GM18951 (cell line): Measurements from ENCODE around the gene CCDC87.
"Not testable (repeated sequence)": the region's sequence is repeated elsewhere in the genome, so short reads cannot be mapped to it uniquely, and the experiment has no call there.

ENCODE experiments used
- POLR2A ChIP-seq: IDR thresholded peaks from 4 replicates; pipeline ENCODE4 v1.6.1; 2011; ENCODE audit warnings: mild to moderate bottlenecking; ENCODE audit not compliant: insufficient read length, insufficient read depth; ENCODE audit errors: extremely low read depth
- in situ Hi-C: fragments of 300-500 bp; cut with MboI; formaldehyde crosslinking; loops from one replicate; pipeline ENCODE4 v1.12.0; 2022; ENCODE audit warnings: low sequenced_read_pairs, mixed read lengths, inconsistent platforms; ENCODE audit not compliant: unreplicated experiment

CCDC87 gene, protein sequence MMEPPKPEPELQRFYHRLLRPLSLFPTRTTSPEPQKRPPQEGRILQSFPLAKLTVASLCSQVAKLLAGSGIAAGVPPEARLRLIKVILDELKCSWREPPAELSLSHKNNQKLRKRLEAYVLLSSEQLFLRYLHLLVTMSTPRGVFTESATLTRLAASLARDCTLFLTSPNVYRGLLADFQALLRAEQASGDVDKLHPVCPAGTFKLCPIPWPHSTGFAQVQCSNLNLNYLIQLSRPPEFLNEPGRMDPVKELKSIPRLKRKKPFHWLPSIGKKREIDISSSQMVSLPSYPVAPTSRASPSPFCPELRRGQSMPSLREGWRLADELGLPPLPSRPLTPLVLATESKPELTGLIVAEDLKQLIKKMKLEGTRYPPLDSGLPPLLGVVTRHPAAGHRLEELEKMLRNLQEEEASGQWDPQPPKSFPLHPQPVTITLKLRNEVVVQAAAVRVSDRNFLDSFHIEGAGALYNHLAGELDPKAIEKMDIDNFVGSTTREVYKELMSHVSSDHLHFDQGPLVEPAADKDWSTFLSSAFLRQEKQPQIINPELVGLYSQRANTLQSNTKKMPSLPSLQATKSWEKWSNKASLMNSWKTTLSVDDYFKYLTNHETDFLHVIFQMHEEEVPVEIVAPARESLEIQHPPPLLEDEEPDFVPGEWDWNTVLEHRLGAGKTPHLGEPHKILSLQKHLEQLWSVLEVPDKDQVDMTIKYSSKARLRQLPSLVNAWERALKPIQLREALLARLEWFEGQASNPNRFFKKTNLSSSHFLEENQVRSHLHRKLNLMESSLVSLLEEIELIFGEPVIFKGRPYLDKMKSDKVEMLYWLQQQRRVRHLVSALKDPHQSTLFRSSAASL

DNA sequence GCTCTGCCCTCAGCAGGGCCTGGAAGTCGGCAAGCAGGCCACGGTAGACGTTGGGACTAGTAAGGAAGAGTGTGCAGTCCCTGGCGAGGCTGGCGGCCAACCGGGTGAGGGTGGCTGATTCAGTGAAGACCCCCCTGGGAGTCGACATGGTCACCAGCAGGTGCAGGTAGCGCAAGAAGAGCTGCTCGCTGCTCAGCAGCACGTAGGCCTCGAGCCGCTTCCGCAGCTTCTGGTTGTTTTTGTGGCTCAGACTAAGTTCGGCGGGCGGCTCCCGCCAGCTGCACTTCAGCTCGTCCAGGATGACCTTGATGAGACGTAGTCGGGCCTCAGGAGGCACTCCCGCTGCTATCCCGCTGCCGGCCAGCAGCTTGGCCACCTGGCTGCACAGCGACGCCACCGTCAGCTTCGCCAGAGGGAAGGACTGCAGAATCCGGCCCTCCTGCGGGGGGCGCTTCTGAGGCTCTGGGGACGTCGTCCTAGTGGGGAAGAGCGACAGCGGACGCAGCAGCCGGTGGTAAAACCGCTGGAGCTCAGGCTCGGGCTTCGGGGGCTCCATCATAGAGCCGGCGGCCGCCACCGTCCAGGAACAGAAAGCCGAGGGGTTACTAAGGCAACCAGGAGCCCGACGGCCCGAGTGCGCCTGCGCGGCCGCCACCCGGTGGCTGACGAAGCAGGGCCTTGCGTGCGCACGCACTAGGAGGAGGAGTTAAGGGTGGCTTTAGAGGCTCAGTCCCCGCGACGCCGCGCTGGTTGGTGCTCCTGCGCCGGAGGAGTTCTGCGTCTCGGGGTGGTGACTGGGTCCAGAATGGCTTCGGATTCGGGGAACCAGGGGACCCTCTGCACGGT is at the start of gene CCDC87, which contains the start of gene CCS:
TSS of gene CCDC87 (minus strand) at position 607 of the 846 bp plus-strand sequence. CDS start at position 559, 48 bp downstream.
TSS of gene CCS (plus strand) at position 729 of the 846 bp plus-strand sequence. CDS start at position 806, 77 bp downstream.
- in situ Hi-C loops, result no loop called here

DNA sequence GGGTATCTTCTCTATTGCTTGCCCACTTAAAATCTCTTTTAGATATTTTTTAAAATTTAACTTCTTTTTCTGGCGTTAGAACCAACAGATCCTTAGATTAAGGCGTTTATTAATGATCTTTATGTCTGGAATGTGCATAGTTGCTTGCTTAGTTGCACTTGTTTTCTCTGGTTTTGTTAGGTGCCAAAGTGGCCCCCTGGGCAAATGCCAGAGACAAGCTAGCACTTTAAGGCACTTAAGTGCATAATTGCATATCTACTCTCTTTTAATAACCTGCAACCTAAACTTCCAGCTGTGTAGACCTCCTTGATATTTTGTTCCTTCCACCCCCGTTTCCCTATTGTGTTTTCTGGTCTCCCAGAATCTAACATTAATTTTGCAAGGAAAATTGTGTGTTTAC is 49.0 kb upstream of the CCDC87 start:
- TF ChIP-seq POLR2A, result no peak
- in situ Hi-C loops, result no loop called here

More for the DNA sequence above, at the start of gene CCDC87, which contains the start of gene CCS:
- TF ChIP-seq POLR2A, result peak; percentile 98

- in situ Hi-C loops, result not testable (repeated sequence)
These were observed 47.0 kb upstream of the CCDC87 start for GRCh38 chr11:66639814-66640340.

- in situ Hi-C loops, result no loop called here
- no peak for TF ChIP-seq POLR2A
These were observed 46.4 kb upstream of the CCDC87 start for GRCh38 chr11:66639066-66639813.

DNA sequence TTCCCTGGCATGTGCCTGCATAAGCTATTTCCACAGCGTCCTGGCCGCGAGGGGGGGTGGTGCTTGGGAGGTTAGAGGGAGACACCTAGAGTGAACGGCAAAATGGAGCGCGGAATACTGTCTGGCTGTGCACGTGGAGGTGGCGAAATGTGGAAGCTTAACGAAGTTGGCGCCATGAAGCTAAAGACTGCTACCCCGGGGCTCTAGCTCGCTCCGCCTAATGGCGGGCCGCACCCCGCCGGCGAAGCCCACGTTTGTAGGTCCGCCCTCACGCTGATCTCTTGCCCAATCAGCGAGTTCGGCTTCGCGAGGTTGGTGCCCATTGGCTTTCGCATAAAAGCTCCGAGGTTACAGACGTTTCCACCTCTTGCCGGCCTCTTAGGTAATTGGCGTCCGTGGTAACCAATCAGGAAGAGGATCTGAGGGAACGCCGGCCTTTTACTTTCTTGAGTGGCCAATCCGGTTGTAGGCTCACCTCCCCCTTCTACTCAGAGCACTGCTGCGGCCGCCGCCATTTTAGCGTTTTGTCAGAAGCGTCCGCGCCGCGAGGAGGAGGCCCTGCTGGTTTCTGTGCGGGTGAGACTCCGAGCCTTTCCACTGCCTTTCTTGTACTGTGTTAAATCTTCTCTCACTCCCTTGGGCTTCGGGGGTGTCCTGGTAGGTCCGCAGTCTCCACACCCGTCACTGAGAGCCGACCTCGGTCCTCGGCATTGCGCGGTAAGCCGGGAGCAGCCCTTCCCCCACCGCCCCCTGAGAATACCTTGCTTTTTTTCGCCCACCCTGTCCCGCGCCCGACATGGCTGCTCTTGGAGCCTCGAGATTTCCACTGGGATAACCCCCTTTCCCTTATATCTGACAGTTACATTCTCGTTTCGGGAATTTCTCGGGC is 45.6 kb upstream of the CCDC87 start, which contains the start of gene RBM4:
TSS of gene RBM4 (plus strand) at position 527 of the 889 bp plus-strand sequence. CDS start 1,009 bp downstream, outside the sequence.
- in situ Hi-C loops, result no loop called here
- peak; percentile 88 for TF ChIP-seq POLR2A

DNA sequence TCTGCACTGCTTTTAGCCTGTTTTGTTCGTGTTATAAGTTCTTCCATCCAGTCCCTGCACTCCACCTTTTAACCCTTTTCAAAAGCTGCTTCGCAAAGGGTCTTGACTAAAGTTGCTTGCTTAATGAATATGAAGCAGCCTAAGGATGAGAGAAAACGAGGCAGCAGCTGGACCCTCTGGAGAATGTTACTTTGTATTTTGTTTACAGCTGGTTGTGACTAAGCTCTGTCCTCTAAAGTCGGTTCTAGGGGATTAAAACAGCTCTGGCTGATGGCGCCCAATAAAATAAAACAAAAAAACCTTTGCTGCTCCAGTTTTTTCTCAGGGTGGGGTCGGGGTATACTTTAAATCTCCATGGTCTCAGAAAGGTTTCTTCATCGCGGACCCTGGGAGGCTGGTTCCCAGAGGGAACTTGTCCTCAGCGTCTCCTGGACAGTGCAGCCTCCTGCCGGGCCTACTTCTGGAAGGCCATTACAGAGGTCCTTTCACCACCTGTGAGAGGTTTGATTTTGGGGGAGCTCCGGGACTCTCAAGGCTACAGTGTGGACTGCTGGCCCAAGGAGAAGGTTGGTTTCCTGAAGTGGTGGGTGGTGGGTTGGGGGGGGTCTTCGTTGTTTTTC is 44.8 kb upstream of the CCDC87 start:
- in situ Hi-C loops, result no loop called here
- TF ChIP-seq POLR2A, result no peak

DNA sequence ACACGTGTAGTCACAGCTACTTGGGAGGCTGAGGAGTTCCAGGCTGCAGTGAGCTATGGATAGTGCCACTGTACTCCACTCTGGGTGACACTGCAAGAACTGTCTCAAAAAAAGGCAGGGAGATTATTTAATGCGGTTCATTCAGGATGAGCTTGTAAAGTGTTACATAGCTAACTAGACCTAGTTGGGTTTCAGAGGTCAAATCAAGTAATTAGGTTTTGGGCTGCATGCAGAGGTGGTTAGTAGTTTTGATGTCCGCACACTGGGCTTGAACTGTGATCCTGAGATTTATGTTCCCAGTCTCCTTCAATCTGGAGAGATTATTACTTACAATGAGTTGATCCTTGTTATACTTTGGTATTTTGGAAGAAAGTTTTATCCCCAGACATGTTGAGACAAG is 43.5 kb upstream of the CCDC87 start:
- TF ChIP-seq POLR2A, result no peak
- in situ Hi-C loops, result no loop called here

DNA sequence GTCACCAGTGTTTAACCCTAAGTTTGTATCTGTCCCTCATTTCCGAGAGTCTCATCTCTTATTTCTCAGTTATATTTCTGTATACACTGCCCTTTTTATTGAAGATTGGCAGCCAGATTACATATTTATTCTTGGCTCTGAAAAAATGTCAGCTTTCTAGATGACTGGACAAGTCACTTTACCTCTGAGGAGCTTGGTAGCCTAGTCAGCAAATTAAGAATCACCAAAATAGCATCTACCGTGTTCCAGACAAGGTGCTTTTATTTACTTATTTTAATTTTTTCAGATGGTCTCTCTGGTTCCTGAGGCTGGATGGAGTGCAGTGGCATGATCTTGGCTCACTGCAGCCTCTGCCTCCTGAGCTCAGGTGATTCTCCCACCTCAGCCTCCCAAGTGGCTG is 40.1 kb upstream of the CCDC87 start:
- TF ChIP-seq POLR2A, result no peak
- in situ Hi-C loops, result no loop called here

DNA sequence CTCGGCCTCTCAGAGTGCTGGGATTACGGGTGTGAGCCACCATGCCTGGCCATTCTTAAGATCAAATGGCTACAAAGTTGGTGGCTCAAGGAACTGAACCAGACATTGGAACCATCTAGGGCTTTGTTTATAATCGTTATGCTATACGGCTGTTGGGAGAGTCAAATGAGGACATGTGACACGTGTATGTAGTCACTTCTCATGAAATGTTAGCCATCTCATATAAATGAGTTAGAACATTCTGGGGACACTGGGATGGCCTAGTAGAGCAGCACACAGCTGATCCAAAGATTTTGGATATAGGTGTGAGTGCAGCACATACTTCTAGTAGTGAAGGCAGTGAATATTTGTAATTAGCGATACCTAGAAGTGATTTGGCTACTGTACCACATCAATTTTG is 39.0 kb upstream of the CCDC87 start:
- TF ChIP-seq POLR2A, result no peak
- in situ Hi-C loops, result no loop called here

- TF ChIP-seq POLR2A, result no peak
- in situ Hi-C loops, result no loop called here
These were observed 36.5 kb upstream of the CCDC87 start for GRCh38 chr11:66629356-66629755.
